ENCODE results near the gene NUP50. TPM values are rescaled to one million over a fixed set of nuclear protein-coding genes. Genes with fewer than 3 reads are reported as not detected.

Gene NUP50
- total and polyA plus RNA-seq, 2 of the 13 experiments (the other 11 are each of a cell fraction or from before 2014, with no cell fraction given) = 14.2 to 52.4 TPM

DNA sequence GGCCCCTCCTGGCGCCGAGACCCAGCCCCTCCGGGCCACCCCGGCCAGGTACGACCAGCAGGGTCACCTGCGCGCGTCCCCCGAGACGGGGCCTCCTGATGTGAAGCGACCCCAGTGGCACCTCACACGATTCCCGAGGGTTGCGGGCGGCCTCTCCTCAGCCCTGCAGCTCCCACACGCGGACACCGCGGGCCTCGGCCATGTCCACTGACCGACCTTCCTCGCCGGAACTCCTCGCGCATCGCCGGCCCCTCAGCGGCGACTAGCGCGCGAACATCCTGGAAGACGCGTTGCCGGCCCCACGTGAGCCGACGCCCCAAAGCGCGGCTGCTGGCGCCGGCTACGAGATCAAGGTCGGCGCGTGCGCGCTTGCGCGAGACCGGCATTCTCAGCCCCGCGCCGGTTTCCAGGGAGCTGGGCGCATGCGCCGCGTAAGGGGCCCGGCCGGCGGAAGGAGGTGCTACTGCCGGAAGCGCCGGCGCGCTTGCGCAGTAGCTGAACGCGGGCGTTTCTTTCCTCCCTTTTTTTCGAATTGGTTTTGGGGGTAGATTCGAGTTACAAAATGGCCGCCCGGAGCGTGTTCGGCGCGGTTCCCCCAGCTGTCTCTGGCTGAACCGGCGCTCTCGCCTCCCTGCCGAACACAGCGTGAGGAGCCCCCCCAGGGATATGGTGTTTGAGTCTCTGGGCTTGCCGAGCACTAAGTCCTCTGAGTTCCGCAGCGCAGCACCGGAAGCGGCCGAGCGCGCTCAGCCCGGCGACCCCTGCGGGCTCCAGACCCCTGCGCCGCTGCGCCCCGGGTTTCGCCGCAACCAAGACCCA lies at the start of gene NUP50 (continued):
- TF ChIP-seq HMG20B (CRISPR knock-in tag; conservative IDR thresholded peaks at IDR 0.05) = no peak; the same call in 1 of the 2 replicates
- peak; percentile 79 for TF ChIP-seq POLR2G (IDR thresholded peaks at IDR 0.05; ENCODE audit: low read depth, low read length)
- TF ChIP-seq TEF (CRISPR knock-in tag; IDR thresholded peaks at IDR 0.05) = peak; percentile 56; the same call in 1 of the 2 replicates
- no peak for TF ChIP-seq NBN (conservative IDR thresholded peaks at IDR 0.05)
- TF ChIP-seq CERS6 (CRISPR knock-in tag; IDR thresholded peaks at IDR 0.05) = no peak
- TF ChIP-seq ZNF251 (CRISPR knock-in tag; IDR thresholded peaks at IDR 0.05) = 0 out of 2 replicates have a peak, but pooled peaks have one; percentile 72
- TF ChIP-seq NAIF1 (CRISPR knock-in tag; IDR thresholded peaks at IDR 0.05; ENCODE audit: borderline replicate concordance) = peak; percentile 81; the same call in 1 of the 2 replicates
- peak; percentile 32; the same call in 1 of the 2 replicates for TF ChIP-seq ZNF691 (CRISPR knock-in tag; IDR thresholded peaks at IDR 0.05; ENCODE audit: borderline replicate concordance, low read depth)
- TF ChIP-seq ZBTB21 (CRISPR knock-in tag; IDR thresholded peaks at IDR 0.05) = no peak
- TF ChIP-seq, protein P1, sequence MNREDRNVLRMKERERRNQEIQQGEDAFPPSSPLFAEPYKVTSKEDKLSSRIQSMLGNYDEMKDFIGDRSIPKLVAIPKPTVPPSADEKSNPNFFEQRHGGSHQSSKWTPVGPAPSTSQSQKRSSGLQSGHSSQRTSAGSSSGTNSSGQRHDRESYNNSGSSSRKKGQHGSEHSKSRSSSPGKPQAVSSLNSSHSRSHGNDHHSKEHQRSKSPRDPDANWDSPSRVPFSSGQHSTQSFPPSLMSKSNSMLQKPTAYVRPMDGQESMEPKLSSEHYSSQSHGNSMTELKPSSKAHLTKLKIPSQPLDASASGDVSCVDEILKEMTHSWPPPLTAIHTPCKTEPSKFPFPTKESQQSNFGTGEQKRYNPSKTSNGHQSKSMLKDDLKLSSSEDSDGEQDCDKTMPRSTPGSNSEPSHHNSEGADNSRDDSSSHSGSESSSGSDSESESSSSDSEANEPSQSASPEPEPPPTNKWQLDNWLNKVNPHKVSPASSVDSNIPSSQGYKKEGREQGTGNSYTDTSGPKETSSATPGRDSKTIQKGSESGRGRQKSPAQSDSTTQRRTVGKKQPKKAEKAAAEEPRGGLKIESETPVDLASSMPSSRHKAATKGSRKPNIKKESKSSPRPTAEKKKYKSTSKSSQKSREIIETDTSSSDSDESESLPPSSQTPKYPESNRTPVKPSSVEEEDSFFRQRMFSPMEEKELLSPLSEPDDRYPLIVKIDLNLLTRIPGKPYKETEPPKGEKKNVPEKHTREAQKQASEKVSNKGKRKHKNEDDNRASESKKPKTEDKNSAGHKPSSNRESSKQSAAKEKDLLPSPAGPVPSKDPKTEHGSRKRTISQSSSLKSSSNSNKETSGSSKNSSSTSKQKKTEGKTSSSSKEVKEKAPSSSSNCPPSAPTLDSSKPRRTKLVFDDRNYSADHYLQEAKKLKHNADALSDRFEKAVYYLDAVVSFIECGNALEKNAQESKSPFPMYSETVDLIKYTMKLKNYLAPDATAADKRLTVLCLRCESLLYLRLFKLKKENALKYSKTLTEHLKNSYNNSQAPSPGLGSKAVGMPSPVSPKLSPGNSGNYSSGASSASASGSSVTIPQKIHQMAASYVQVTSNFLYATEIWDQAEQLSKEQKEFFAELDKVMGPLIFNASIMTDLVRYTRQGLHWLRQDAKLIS (CRISPR knock-in tag; IDR thresholded peaks at IDR 0.05) = no peak
- no peak for TF ChIP-seq TP53 (CRISPR knock-in tag; conservative IDR thresholded peaks at IDR 0.05)
- TF ChIP-seq ATF4 (CRISPR knock-in tag; IDR thresholded peaks at IDR 0.05) = peak in 1 of 2 experiments; percentile 73; a peak in 2 of 4 replicates
- TF ChIP-seq ELF4 (CRISPR knock-in tag; IDR thresholded peaks at IDR 0.05; ENCODE audit: borderline replicate concordance) = no peak
- TF ChIP-seq ZNF768 (CRISPR knock-in tag; IDR thresholded peaks at IDR 0.05) = peak; percentile 62; the same call in 1 of the 2 replicates
- peak; percentile 79 for TF ChIP-seq ZFX (CRISPR knock-in tag; IDR thresholded peaks at IDR 0.05; ENCODE audit: low read depth)
